Right atrium auricular region (tissue), 2 donors: ENCODE data around the gene ULK4. TPM values are rescaled to one million over a fixed set of nuclear protein-coding genes. Genes with fewer than 3 reads are reported as not detected.
"Not testable (repeated sequence)": the region's sequence is repeated elsewhere in the genome, so short reads cannot be mapped to it uniquely, and the experiment has no call there.

Experiments used
- DNase-seq: peaks from one replicate; pipeline ENCODE4 v3.0.0-alpha.2; 2019; ENCODE audit warnings: low spot score
- H3K27ac ChIP-seq, 2 donors: fragments of 200-600 bp; sonication (generic); 1 replicate in 1 of 2; 2 replicates in 1 of 2; pipeline ENCODE4 v1.5.1; 2016 to 2019
- H3K27me3 ChIP-seq, 2 donors: fragments of 200-600 bp; sonication (generic); one replicate each; pipeline versions ENCODE4 v1.5.1 to v1.6.0; 2017 to 2019
- H3K36me3 ChIP-seq: fragments of 200-600 bp; sonication (generic); one replicate; pipeline ENCODE4 v1.5.1; 2016
- H3K4me1 ChIP-seq, 2 donors: fragments of 200-600 bp; sonication (generic); one replicate each; pipeline versions ENCODE4 v1.5.1 to v1.6.0; 2017 to 2019
- H3K4me3 ChIP-seq, 2 donors: fragments of 200-600 bp; sonication (generic); 1 replicate in 1 of 2; 2 replicates in 1 of 2; pipeline ENCODE4 v1.5.1; 2017 to 2019; ENCODE audit warnings: mild to moderate bottlenecking in 1 of 2, moderate library complexity in 1 of 2
- H3K9me3 ChIP-seq, 2 donors: fragments of 200-600 bp; sonication (generic); one replicate each; pipeline ENCODE4 v1.5.1; 2019
- total RNA-seq, 2 donors: library from RNA; depleted of rRNA; stranded (reverse); fragments of >200 nt; gene quantifications; one replicate each; pipeline ENCODE4 v1.1.0, GENCODE V29; 2016
- TF ChIP-seq, protein P1 (sequence below), 2 donors: fragments of 200-600 bp; sonication (generic); IDR thresholded peaks; one replicate each; pipeline ENCODE4 v1.5.1; 2019; ENCODE audit warnings: antibody characterized with exemption in 2 of 2

ULK4 gene
- total RNA-seq, 2 donors from 2014 or later: 7.1 to 10.1 TPM

- TF ChIP-seq, protein P1, sequence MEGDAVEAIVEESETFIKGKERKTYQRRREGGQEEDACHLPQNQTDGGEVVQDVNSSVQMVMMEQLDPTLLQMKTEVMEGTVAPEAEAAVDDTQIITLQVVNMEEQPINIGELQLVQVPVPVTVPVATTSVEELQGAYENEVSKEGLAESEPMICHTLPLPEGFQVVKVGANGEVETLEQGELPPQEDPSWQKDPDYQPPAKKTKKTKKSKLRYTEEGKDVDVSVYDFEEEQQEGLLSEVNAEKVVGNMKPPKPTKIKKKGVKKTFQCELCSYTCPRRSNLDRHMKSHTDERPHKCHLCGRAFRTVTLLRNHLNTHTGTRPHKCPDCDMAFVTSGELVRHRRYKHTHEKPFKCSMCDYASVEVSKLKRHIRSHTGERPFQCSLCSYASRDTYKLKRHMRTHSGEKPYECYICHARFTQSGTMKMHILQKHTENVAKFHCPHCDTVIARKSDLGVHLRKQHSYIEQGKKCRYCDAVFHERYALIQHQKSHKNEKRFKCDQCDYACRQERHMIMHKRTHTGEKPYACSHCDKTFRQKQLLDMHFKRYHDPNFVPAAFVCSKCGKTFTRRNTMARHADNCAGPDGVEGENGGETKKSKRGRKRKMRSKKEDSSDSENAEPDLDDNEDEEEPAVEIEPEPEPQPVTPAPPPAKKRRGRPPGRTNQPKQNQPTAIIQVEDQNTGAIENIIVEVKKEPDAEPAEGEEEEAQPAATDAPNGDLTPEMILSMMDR (IDR thresholded peaks at IDR 0.05): no peak
- DNase-seq: no peak
These were observed 567.0 kb downstream of the ULK4 start for GRCh38 chr3:41394896-41395295.

DNA sequence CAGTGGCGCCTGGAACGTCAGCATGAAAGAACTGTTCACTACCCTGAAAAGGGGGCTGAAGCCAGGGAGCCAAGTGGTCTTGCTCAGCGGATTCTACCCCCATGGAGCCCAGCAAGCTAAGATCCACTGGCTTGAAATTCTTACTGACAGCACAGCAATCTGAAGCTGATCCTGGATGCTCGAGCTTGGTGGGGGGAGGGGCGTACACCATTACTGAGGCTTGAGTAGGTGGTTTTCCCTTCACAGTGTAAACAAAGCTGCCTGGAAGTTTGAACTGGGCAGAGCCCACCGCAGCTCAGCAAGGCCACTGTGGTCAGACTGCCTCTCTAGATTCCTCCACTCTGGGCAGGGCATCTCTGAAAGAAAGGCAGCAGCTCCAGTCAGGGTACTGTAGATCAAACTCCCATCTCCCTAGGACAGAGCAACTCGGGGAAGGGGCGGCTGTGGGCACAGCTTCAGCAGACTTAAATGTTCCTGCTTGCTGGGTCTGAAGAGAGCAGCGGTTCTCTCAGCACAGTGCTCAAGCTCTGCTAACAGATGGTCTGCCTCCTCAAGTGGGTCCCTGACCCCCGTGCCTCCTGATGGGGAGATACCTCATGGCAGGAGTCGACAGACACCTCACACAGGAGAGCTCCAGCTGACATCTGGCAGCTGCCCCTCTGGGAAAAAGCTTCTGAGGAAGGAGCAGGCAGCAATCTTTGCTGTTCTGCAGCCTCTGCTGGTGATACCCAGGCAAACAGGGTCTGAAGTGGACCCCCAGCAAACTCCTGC lies 591.0 kb downstream of the ULK4 start:
- H3K36me3 ChIP-seq, H3K27ac ChIP-seq, H3K4me3 ChIP-seq, H3K4me1 ChIP-seq, H3K9me3 ChIP-seq, H3K27me3 ChIP-seq, DNase-seq: not testable (repeated sequence)

More at GRCh38 chr3:41394896-41395295, 567.0 kb downstream of the ULK4 start:
- no peaks in the 10 kb centered on the region for H3K36me3 ChIP-seq
- no peak overlapping the region for H3K27ac ChIP-seq
- H3K9me3 ChIP-seq: no peaks in the 10 kb centered on the region
- H3K4me1 ChIP-seq: no peaks in the 10 kb centered on the region
- H3K4me3 ChIP-seq: no peak overlapping the region
- H3K27me3 ChIP-seq: no peaks in the 10 kb centered on the region

DNA sequence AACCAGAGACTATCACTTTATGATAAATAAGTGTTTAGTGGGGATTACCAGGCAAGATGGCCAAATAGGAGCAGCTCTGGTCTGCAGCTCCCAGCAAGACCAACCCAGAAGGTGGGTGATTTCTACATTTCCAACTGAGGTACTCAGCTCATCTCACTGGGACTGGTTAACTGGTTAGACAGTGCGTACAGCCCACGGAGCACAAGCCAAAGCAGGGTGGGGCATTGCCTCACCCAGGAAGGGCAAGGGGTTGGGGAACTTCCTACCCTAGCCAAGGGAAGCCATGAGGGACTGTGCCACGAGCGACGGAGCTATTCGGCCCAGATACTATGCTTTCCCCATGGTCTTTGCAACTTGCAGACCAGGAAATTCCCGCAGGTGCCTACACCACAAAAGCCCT lies 591.6 kb downstream of the ULK4 start:
- no peak overlapping the region for H3K4me3 ChIP-seq
- no peak for DNase-seq
- H3K36me3 ChIP-seq: no peaks in the 10 kb centered on the region
- H3K9me3 ChIP-seq: no peaks in the 10 kb centered on the region
- TF ChIP-seq, protein P1 (IDR thresholded peaks at IDR 0.05): no peak
- no peaks in the 10 kb centered on the region for H3K4me1 ChIP-seq
- H3K27ac ChIP-seq: no peak overlapping the region
- no peaks in the 10 kb centered on the region for H3K27me3 ChIP-seq

- DNase-seq: no peak
- H3K27me3 ChIP-seq: no peaks in the 10 kb centered on the region
- no peak overlapping the region for H3K27ac ChIP-seq
- no peaks in the 10 kb centered on the region for H3K9me3 ChIP-seq
- no peaks in the 10 kb centered on the region for H3K36me3 ChIP-seq
- H3K4me1 ChIP-seq: no peaks in the 10 kb centered on the region
- TF ChIP-seq, protein P1 (IDR thresholded peaks at IDR 0.05): no peak
- no peak overlapping the region for H3K4me3 ChIP-seq
These were observed 592.1 kb downstream of the ULK4 start for GRCh38 chr3:41369838-41370237.

DNA sequence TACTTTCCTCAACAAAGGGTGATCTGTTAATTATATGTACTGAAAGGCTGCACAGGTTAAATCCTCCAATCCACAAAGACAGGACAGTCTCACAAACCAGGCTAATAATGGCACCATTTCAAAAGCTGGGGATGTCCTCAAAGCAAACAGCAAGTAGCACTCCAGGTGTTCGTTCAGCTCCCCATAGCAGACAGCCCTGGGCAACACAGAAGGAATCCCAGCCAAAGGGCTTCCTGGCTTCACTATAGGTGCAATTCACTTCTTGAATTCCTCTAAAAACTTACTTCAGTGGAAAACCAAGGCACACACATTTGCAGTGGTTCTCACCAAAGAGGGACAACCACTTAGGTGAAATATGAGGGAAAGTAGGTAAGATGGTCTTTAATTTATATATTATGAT lies 595.9 kb downstream of the ULK4 start:
- H3K4me3 ChIP-seq: no peak overlapping the region
- peaks cover 0 to 13% of the 10 kb centered on the region in 2 donors for H3K4me1 ChIP-seq
- no peak for DNase-seq
- H3K36me3 ChIP-seq: no peaks in the 10 kb centered on the region
- TF ChIP-seq, protein P1 (IDR thresholded peaks at IDR 0.05): no peak
- H3K9me3 ChIP-seq: no peaks in the 10 kb centered on the region
- H3K27me3 ChIP-seq: no peaks in the 10 kb centered on the region
- no peak overlapping the region for H3K27ac ChIP-seq

DNA sequence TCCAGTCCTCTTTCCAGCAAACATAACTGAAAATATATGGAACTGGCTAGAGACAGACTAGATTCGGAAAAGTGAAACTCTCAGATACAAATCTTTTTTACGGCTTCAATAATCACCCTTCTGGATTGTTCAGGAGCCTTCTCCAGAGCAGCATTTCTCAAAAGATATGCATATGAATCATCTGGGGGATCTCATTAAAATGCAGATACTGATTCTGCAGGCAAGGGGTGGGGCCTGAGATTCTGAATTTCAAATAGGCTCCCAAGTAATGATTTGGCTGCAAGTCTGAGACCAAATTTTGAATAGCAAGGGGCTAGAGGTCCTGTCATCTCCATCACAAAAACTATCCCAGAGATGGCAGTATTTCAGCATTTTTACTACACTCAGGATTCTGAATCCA lies 597.2 kb downstream of the ULK4 start:
- Histone ChIP-seq H3K9me3 (no peaks in the 10 kb centered on the region), H3K4me3 (no peak overlapping the region), H3K36me3 (no peaks in the 10 kb centered on the region), H3K4me1 (peaks cover 0 to 13% of the 10 kb centered on the region in 2 donors), H3K27ac (no peak overlapping the region), H3K27me3 (no peaks in the 10 kb centered on the region)
- DNase-seq: no peak
- TF ChIP-seq, protein P1 (IDR thresholded peaks at IDR 0.05): no peak
